ENCODE data around the gene RMRP.

- TF ChIP-seq EZH2 (IDR thresholded peaks at IDR 0.05; ENCODE audit: borderline replicate concordance) (no peak), CTCF (IDR thresholded peaks at IDR 0.05; ENCODE audit: poor library complexity) (no peak), EZH2phosphoT487 (IDR thresholded peaks at IDR 0.05; ENCODE audit: low read depth, severe bottlenecking, unreplicated experiment) (no peak)
These were observed 38.2 kb upstream of the RMRP start for GRCh38 chr9:35695943-35696401.
